ENCODE results near the gene TBC1D23.

TBC1D23 gene

DNA sequence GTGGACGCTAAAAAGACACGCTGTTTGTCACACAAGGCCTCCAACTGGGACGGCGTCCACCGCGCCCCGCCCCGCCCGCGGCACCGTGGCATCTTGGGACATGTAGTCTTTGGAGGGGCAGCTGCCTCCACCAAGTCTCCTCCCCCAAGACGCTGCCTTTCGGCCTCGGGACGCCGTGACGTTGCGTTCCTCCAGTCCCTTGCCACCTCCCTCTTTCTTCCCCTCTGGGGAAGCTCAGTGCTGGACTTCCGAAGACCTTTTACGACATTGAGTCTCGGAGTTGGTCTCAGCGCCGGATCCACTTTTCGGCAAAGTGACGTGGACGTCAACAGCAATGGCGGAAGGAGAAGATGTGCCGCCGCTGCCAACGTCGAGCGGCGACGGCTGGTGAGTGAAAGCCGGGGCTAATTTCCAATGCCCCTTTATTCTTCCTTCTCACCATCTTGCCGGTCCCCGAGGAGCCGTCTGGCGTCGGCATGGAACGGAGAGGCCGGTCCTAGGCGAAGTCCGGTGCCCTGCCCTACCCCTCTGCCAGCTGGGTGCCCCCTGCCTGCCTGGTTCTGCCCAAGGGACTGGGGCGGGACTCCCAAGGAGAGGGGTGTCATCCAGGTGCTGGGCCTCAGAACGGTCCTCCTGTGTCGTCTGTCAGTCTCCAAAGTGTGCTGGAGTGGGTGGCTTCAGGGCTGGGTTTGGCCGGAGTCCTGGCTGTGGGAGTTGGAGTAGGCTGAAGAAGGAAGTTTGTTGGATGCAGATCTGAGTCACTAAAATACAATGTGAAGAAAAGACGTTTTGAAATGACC, at the start of gene TBC1D23:
Gene TBC1D23 (plus strand): TSS at position 308 of the 800 bp plus-strand sequence. CDS start 27 bp downstream, at position 335.
- peak within 1 kb of the TSS; percentile 100 for H3K4me3 ChIP-seq (ENCODE audit: low read depth, low read length)
- no peak for TF ChIP-seq CTCF (IDR thresholded peaks at IDR 0.05; ENCODE audit: borderline replicate concordance, insufficient read depth, low read depth, low read length)

- TF ChIP-seq CTCF (IDR thresholded peaks at IDR 0.05; ENCODE audit: borderline replicate concordance, insufficient read depth, low read depth, low read length), result no peak
- H3K4me3 ChIP-seq (ENCODE audit: low read depth, low read length), result no peak overlapping the region
These were observed 46.8 kb upstream of the TBC1D23 start for GRCh38 chr3:100213891-100214573.

DNA sequence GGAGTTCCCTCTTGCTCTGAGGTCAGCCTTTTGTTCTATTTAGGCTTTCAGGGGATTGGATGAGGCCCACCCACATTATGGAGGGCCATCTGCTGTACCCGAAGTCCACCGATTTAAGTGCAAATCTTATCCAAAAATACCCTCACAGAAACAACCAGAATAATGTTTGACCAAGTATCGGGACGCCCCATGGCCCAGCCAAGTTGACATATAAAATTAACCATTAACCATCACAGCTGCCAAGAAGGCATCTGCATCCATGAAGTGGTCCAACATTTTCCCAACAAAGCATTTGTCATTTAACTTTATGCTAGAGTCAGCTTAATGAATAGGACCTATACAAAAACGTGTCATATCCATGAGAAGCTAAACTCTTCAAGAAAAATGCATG, 46.2 kb upstream of the TBC1D23 start:
- H3K4me3 ChIP-seq (ENCODE audit: low read depth, low read length), result no peak overlapping the region
- TF ChIP-seq CTCF (IDR thresholded peaks at IDR 0.05; ENCODE audit: borderline replicate concordance, insufficient read depth, low read depth, low read length), result no peak

DNA sequence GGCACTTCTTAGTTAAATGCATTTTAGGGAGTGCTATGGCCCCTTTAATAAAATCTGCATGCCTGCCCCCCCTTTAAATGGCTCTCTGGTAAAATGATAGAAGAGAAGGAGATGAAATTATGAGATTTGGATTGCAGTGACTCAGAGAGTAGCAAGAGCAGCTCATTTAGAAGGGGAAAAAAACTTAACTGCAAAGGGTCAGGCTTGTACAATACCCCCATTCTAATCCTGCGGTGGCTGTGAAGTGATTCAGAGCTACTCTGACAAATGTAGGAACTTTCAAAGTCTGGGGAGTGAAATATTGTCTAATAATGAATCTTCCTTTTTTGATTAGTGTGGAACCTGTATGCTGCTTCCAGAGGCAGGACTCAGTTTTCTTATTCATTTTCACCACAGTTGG, 44.1 kb upstream of the TBC1D23 start:
- TF ChIP-seq CTCF (IDR thresholded peaks at IDR 0.05; ENCODE audit: borderline replicate concordance, insufficient read depth, low read depth, low read length), result no peak
- H3K4me3 ChIP-seq (ENCODE audit: low read depth, low read length), result no peak overlapping the region

- no peak overlapping the region for H3K4me3 ChIP-seq (ENCODE audit: low read depth, low read length)
- no peak for TF ChIP-seq CTCF (IDR thresholded peaks at IDR 0.05; ENCODE audit: borderline replicate concordance, insufficient read depth, low read depth, low read length)
These were observed 39.6 kb upstream of the TBC1D23 start for GRCh38 chr3:100221159-100221558.

DNA sequence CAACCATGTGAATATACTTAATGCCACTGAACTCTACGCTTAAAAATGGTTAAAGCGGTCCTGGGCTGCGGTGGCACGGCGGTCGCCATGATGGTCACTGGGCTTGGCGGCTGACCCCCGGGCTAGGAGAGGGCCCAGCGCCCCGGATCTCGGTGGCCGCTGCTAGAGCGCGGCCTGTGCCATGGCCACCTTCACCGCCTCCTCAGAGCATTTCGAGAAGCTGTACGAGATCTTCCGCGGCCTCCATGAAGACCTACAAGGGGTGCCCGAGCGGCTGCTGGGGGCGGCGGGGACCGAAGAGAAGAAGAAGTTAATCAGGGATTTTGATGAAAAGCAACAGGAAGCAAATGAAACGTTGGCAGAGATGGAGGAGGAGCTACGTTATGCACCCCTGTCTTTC, 35.6 kb upstream of the TBC1D23 start:
- no peak for TF ChIP-seq CTCF (IDR thresholded peaks at IDR 0.05; ENCODE audit: borderline replicate concordance, insufficient read depth, low read depth, low read length)

DNA sequence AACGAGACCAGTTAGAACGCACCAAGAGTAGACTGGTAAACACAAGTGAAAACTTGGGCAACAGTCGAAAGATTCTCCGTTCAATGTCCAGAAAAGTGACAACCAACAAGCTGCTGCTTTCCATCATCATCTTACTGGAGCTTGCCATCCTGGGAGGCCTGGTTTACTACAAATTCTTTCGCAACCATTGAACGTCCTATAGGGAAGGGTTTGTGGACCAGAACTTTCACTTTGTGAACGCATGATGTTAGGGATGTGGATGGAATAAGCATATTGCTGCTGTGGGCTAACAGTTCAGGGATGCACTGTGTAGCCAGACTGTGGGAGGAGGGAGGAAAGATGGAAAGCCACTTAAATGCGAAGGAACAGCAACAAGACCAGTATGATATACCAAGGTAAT, 34.9 kb upstream of the TBC1D23 start:
- TF ChIP-seq CTCF (IDR thresholded peaks at IDR 0.05; ENCODE audit: borderline replicate concordance, insufficient read depth, low read depth, low read length), result no peak

More for the DNA sequence above, 35.6 kb upstream of the TBC1D23 start:
- H3K4me3 ChIP-seq (ENCODE audit: low read depth, low read length), result no peak overlapping the region

More for the DNA sequence above, 34.9 kb upstream of the TBC1D23 start:
- no peak overlapping the region for H3K4me3 ChIP-seq (ENCODE audit: low read depth, low read length)

All from GM12875 (cell line).